AG09319 (cell line): Measurements from ENCODE around the gene HNRNPF.
A peak's percentile ranks its signal among the peaks of the same experiment; 100 is the strongest.

ENCODE experiments used
- DNase-seq: peaks from one replicate; pipeline ENCODE4 v3.0.0-alpha.2; 2010; ENCODE audit warnings: low read depth; ENCODE audit errors: extremely low read depth
- CTCF ChIP-seq: IDR thresholded peaks from 2 replicates; pipeline ENCODE4 v1.5.1; 2011; ENCODE audit warnings: low read depth, mild to moderate bottlenecking, inconsistent platforms, low read length, moderate library complexity

The HNRNPF gene

GRCh38 chr10:43350156-43350555, 58.8 kb downstream of the HNRNPF start:
- no peak for TF ChIP-seq CTCF
- no peak for DNase-seq

- peak; percentile 95 for TF ChIP-seq CTCF
- peak; percentile 48 for DNase-seq
These were observed 60.3 kb downstream of the HNRNPF start for GRCh38 chr10:43348511-43349312.

GRCh38 chr10:43347997-43348396, 61.0 kb downstream of the HNRNPF start:
- TF ChIP-seq CTCF, result no peak
- no peak for DNase-seq

- no peak for DNase-seq
- no peak for TF ChIP-seq CTCF
These were observed 64.9 kb downstream of the HNRNPF start for GRCh38 chr10:43344051-43344450.

- DNase-seq, result no peak
- no peak for TF ChIP-seq CTCF
These were observed 65.9 kb downstream of the HNRNPF start for GRCh38 chr10:43343126-43343525.

GRCh38 chr10:43342279-43343125, 66.5 kb downstream of the HNRNPF start:
- TF ChIP-seq CTCF, result no peak
- DNase-seq, result no peak

- no peak for DNase-seq
- no peak for TF ChIP-seq CTCF
These were observed 67.5 kb downstream of the HNRNPF start for GRCh38 chr10:43341450-43341849.
